Mesodermal cell (in vitro differentiated cells): ENCODE results near the gene MRPL11.

Experiments used
- H3K27ac ChIP-seq: 2 replicates; pipeline ENCODE4 v1.7.0; 2013; ENCODE audit warnings: mild to moderate bottlenecking, low read depth, low read length, moderate library complexity; ENCODE audit not compliant: severe bottlenecking
- H3K36me3 ChIP-seq: 2 replicates; pipeline ENCODE4 v1.7.1; 2013; ENCODE audit warnings: mild to moderate bottlenecking, low read length, moderate library complexity; ENCODE audit not compliant: control insufficient read depth, insufficient read depth
- H3K4me1 ChIP-seq: one replicate; pipeline ENCODE4 v1.7.1; 2013; ENCODE audit warnings: mild to moderate bottlenecking, low read length; ENCODE audit not compliant: insufficient read depth, control insufficient read depth, poor library complexity, severe bottlenecking
- H3K4me3 ChIP-seq: 2 replicates; pipeline ENCODE4 v1.7.0; 2013; ENCODE audit warnings: low read length, control low read depth, mild to moderate bottlenecking; ENCODE audit not compliant: insufficient read depth, poor library complexity, severe bottlenecking; ENCODE audit errors: extremely low read depth
- H3K9me3 ChIP-seq: 2 replicates; pipeline ENCODE4 v1.7.1; 2013; ENCODE audit warnings: mild to moderate bottlenecking, low read length, moderate library complexity; ENCODE audit not compliant: control insufficient read depth
- WGBS, 2 experiments: methylation state at CpG; one replicate each; pipeline ENCODE4 v1.1.5; 2013; ENCODE audit warnings: missing lambda C conversion rate in 2 of 2; ENCODE audit not compliant: insufficient coverage in 2 of 2; 5-methylcytosine and 5-hydroxymethylcytosine counted together

The MRPL11 gene

DNA sequence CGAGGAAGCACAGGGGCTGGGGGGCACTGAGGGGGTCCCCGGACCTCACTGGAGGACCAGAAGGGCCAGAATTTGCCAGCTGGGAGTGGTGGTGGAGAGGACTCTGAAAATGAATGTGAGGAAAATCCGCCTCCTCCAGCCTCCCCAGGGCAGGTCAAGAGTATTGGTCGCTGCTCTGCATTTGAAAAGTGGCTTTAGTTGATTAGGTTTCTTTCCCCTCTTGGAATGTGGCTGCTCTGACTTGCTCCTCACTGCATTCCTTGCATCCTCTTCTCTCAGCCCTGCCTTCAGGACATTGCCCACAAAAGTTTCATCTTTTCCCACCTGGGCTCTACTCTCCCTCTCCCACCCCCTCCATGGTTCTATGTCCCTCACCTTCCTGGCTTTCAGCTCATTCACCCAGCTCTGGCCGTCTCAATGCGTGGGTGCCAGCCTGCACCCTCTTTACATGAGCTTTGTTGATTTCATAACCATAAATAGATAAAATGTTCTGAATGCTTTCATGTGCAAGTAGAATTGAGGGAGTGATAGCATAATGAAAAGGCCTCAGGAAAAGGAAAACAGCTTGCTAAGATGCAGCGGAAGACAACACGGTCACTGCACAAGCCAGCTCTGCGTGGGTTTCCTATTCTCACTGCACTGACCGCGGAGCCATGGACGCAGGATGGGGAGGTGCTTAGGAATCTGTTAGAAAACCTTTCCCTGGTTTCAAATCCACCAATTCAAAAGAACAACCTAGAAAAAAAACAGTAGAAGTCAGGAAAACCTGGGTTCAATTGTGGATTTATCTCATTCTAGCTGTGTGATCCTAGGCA is 24.3 kb downstream of the MRPL11 start:
- H3K4me1 ChIP-seq: peaks cover 33% of the 10 kb centered on the region
- no peaks in the 10 kb centered on the region for H3K9me3 ChIP-seq
- no peaks in the 10 kb centered on the region for H3K36me3 ChIP-seq
- H3K4me3 ChIP-seq: no peak overlapping the region
- no peak overlapping the region for H3K27ac ChIP-seq
- 55 to 61% methylated on average over 6 to 8 of the region's 12 CpGs for WGBS, 2 experiments

DNA sequence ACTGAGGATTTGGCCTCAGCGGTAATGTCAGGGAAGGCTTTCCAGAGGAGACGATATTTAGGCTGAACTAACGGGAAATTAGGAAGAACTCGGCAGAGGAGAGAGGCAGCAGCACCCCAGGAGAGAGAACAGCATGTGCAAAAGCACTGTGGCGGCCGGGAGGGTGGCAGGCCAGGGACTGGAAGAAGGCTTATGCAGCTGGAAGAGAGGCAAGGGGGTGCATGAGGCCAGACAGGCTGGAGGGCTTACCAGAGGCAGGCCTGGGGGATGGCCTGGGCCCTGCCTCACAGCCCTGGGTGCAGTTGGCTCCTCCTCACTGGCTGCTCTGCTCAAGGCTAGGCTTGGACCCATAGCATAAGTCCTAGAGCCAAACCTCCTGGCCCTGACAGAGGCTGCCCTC is 25.5 kb downstream of the MRPL11 start:
- no peak overlapping the region for H3K27ac ChIP-seq
- no peaks in the 10 kb centered on the region for H3K36me3 ChIP-seq
- WGBS, 2 experiments: 88 to 98% methylated on average over 6 of the region's 6 CpGs
- no peaks in the 10 kb centered on the region for H3K9me3 ChIP-seq
- H3K4me1 ChIP-seq: peaks cover 24% of the 10 kb centered on the region
- no peak overlapping the region for H3K4me3 ChIP-seq

DNA sequence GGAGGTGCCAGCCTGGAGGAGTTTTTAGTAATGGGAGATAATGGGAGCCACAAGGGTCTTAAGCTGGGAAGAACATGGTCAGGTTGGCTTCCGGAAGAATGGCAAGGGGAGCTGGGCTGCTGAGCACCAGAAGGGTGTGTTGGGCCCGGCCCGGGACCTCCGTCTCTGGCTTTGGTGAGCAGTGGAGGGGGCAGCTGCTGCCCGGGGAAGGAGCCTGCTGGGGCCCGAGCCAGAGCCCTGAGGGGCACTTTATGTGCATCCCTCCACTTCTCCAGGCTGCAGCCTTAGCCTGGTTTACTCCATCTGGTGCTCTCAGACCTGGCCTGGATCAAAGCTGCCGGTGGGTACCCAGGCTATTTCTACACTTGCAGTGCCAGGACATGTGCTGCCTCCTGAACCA is 26.5 kb downstream of the MRPL11 start:
- Histone ChIP-seq H3K9me3 (no peaks in the 10 kb centered on the region), H3K36me3 (no peaks in the 10 kb centered on the region), H3K4me3 (no peak overlapping the region), H3K4me1 (peaks cover 15% of the 10 kb centered on the region), H3K27ac (no peak overlapping the region)
- 92% methylated on average over 2 to 4 of the region's 7 CpGs for WGBS, 2 experiments

DNA sequence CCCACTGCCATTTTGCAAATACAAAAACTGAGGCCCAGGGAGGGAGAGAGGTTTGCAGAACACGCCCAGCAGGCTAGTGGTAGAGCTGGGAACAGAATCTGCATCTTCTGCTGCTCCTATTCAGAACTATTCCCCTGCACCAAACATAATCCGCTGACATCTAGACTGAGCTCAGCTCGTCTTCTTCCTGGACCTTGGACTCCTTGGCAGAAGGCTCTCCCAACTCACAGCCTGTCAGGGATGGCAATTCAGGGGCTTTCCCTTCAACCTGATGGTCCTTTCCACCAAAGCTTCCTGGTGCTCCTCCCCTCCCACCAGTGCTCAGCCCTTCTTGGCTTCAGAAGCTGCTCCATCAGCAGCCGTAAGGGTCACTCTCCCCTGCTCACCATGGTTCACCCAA is 27.3 kb downstream of the MRPL11 start:
- Histone ChIP-seq H3K4me1 (peaks cover 13% of the 10 kb centered on the region), H3K27ac (no peak overlapping the region), H3K4me3 (no peak overlapping the region), H3K9me3 (no peaks in the 10 kb centered on the region), H3K36me3 (no peaks in the 10 kb centered on the region)
- WGBS, 2 experiments: 91 to 94% methylated on average over 3 to 4 of the region's 4 CpGs

DNA sequence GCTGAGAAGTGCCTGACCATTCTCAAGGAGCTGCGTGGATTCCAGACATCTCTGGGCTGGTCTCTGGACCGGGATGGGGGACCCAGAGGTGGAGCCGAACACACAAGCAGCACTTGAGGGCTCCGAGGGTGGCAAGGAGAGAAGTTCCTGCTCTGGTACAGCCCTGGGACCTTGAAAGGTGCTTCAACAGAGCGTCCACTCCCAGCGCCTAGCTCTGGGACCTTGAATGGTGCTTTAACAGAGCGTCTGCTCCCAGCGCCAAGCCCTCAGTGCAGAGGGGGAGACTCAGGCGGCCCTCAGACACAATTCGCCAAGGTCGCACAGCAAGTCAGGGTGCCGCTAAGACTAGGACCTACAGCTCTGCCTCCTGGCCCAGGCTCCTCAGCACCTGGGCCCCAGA is 28.5 kb downstream of the MRPL11 start:
- 95 to 97% methylated on average over 11 to 12 of the region's 12 CpGs for WGBS, 2 experiments
- Histone ChIP-seq H3K27ac (no peak overlapping the region), H3K4me3 (no peak overlapping the region), H3K9me3 (no peaks in the 10 kb centered on the region), H3K4me1 (peaks cover 13% of the 10 kb centered on the region), H3K36me3 (no peaks in the 10 kb centered on the region)

DNA sequence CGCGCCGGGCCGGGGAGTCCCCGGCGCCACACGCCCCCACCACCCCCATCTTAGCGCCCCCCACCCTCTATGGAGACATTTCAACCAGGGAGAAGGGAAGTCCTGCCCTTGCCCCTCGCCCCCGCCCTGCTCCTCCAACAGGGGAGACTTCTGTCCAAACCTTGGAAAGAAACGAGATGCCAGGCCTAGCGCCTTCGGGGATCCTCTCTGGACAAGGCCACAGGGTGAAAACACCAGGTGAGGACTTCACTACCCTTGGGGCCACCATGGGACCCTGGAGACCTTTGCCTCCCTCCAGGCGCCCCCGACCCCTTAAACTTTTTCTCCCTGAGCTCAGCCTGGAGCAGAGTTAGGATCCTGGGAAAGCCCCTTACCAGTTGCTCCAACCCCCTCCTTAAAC is 29.4 kb downstream of the MRPL11 start:
- peak overlapping the region; percentile 44 for H3K4me3 ChIP-seq
- H3K27ac ChIP-seq: no peak overlapping the region
- peaks cover 13% of the 10 kb centered on the region for H3K4me1 ChIP-seq
- H3K36me3 ChIP-seq: no peaks in the 10 kb centered on the region
- no peaks in the 10 kb centered on the region for H3K9me3 ChIP-seq
- 32 to 37% methylated on average over 3 to 5 of the region's 15 CpGs for WGBS, 2 experiments

DNA sequence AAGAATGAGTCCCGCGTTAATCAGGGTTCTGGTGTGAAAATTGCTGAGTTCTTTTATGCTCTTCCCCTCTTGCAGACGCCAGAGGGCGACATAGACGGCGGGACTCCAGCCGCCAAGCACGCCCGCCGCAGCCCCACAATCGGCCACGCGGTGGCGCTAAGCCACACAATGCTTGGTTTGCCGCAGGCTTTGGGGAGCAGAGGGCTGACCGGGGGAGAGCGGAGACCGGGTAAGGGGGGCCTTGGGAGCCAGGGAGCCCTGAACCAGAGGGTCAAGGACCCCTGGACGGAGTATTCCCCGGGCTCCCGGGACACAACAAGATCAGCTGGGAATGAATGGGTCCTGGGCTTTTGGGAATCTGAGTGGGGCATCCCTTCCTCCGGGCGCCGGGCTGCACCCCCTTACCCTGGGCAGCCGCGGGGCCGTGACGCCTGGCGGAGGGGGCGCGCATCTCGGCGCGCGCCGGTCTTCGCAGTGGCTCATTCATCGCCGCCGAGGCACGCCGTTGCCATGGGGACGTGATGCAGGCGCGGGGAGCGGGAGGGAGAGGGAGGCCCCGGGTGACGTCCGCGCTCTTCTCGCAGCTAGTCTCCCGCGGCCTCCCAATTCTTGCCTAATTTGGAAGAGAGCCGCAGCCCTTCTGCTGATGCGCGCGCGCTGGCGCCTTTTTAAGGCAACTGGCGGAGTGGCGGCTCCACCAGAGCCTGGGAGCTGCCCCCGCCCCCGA is 30.0 kb downstream of the MRPL11 start:
- Histone ChIP-seq H3K4me3 (peak overlapping the region; percentile 44), H3K4me1 (peaks cover 13% of the 10 kb centered on the region), H3K27ac (peak overlapping the region; percentile 76), H3K36me3 (no peaks in the 10 kb centered on the region), H3K9me3 (no peaks in the 10 kb centered on the region)
- WGBS, 2 experiments: 0 to 3% methylated on average over 24 to 44 of the region's 63 CpGs

DNA sequence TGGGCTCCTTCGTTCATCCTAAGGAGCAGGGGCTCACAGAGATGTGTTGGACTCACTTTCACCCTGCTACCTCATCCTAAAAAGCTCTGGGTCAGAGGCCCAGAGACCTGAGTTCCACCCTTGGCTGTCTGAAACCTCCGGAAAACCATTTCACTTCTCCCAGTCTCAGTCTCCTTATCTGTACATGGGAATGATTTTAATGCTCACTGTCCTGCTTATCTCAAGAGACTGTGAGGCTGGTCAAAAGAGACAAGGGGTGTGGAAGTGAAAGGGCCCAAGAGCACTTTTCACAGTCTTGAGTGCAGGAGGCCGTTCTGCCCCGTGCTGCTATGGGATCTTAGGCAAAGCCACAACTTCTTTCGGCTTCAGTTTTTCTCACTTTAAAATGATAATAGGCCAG is 31.0 kb downstream of the MRPL11 start:
- 92 to 97% methylated on average over 3 of the region's 5 CpGs for WGBS, 2 experiments
- Histone ChIP-seq H3K27ac (no peak overlapping the region), H3K9me3 (no peaks in the 10 kb centered on the region), H3K4me1 (peaks cover 13% of the 10 kb centered on the region), H3K4me3 (no peak overlapping the region), H3K36me3 (no peaks in the 10 kb centered on the region)

DNA sequence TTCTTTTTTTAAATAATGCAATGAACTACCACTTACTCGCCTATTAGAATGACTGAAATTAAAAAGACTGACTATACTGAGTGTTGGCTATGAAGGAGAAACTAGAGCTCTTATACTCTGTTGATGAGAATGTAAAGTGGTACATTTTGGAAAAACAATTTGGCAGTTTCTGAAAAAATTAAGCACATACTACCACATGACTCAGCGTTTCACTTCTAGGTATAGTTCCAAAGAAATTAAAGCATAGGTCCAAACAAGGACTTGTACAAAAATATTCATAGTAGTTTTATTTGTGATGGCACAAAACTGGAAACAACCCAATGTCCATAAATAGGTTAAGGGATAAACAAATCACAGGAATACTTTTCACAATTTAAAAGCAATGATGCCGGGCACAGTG is 44.7 kb downstream of the MRPL11 start:
- Histone ChIP-seq H3K36me3 (no peaks in the 10 kb centered on the region), H3K27ac (no peak overlapping the region), H3K9me3 (no peaks in the 10 kb centered on the region), H3K4me3 (no peak overlapping the region), H3K4me1 (no peaks in the 10 kb centered on the region)
- WGBS, 2 experiments: 60% methylated on average over 1 of the region's 3 CpGs; no CpG with 5 or more reads in 1 of the 2 experiments

DNA sequence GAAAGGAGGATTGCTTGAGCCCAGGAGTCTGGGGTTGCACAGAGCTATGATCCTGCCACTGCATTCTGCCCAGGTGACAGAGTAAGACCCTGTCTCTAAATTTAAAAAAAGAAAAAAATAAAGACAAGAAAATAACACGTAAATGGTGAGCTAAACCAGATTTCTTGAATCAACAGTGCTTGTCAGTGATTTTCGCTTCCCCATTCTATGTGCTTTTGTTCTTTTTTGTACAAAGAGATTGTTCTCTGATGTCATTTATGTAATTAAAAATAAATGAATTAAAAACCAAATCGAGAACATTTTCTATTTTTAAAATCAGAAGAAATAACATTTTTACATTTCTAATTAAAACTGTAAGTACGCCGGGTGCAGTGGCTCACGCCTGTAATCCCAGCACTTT is 47.3 kb downstream of the MRPL11 start:
- Histone ChIP-seq H3K36me3 (no peaks in the 10 kb centered on the region), H3K4me1 (no peaks in the 10 kb centered on the region), H3K9me3 (no peaks in the 10 kb centered on the region), H3K27ac (no peak overlapping the region), H3K4me3 (no peak overlapping the region)
- 95 to 100% methylated on average over 1 to 4 of the region's 6 CpGs for WGBS, 2 experiments
